Activated effector memory CD4-positive, alpha-beta T cell treated with anti-CD3 and anti-CD28 coated beads, Interleukin-2, amount 50 U/mL, for 16 hours (primary cell): ENCODE data around the gene SMPDL3A.

Source experiments
- DNase-seq: peaks from one replicate; pipeline ENCODE4 v3.0.0-alpha.2; 2020

The SMPDL3A gene

DNA sequence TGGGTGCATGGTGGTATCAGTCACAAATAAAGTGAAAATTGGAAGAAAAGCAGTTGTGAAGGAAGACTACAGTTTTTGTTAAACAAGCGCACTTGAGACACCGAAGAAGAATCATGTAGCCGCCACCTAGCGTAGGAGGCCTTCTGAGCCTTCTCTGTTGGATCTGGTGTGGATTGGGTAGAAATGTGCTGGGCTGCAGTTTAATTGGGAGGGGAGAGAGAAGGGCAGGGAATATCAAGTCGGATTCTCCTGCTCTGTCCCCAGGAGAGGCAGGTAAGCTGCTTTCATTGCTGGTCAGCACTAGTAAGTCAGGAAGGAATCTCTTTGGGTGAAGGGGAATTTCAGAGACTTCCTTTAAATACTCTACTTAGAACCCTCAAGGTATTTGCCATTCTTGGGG, 10.8 kb upstream of the SMPDL3A start:
- DNase-seq = no peak

DNA sequence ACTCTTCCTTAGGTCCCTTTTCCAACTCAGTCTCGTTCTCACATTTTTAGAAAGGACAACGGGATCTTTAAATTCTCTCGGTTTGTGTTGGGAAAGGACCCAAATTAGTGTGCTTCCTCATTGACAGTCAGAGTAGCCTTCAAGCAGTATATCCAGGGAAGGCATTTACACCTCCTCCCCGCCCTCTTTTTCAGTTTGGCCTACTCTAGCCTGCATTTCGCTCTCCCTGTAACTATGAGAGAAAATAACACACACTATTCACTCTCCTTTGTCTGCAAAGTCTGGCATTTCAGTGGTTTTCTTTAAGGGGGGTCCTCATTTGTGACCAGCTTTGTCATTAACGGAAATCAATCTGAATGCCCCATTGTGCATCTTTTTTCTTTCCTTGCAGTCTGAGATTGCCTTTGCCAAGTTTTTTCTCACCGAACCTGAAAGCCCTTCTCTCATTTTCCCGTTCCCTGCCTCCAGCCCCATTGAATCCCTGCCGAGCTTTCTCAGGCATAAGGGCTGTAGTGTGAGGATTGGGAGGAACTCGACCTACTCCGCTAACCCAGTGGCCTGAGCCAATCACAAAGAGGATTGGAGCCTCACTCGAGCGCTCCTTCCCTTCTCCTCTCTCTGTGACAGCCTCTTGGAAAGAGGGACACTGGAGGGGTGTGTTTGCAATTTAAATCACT, 9.9 kb upstream of the SMPDL3A start:
- no peak for DNase-seq

GRCh38 chr6:122779667-122780066, 9.4 kb upstream of the SMPDL3A start, which contains the start of gene FABP7:
Gene FABP7 (plus strand): TSS chr6:122779716. CDS start chr6:122779795, 79 bp downstream.
- DNase-seq = no peak

- no peak for DNase-seq
These were observed 8.9 kb upstream of the SMPDL3A start for GRCh38 chr6:122780114-122780513.

GRCh38 chr6:122781716-122782115, 7.3 kb upstream of the SMPDL3A start:
- no peak for DNase-seq

GRCh38 chr6:122783401-122783800, 5.7 kb upstream of the SMPDL3A start:
- DNase-seq = no peak

DNA sequence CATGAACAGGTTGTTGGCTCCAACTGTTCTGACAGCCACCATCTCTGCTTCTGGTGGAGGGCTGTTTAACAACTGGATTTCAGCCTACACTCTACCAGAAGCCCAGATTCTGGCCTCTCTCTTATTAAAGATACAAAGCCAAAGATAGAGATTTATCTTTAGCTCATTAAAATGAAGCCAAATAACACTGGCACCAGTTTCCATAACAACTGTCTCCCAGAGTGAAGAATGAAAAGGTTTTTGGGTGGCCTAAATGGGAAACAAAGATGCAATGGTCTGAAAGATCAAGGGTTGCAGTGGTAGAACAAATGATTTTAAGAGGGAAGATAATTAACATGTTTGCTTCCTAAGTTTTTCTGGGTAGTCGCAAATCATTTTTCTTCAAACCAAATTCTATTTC, 3.2 kb upstream of the SMPDL3A start:
- DNase-seq = no peak

DNA sequence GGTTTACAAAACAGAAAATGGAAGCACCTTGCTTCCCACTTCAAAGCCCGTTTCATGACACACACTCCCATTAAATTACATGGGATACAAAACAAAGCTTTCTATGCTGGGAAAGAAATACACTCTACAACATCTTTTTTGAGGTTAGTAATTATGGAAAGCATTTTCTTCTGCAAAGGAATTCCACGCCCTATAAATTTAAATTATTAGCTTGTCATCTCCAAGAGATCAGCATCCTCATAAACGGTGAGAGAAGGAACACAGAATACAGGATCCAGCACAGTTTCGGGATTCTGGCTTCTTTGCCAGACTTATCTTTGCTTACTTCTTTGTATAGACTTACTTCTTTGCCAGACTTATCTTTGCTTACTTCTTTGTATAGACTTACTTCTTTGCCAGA, 1.3 kb upstream of the SMPDL3A start:
- no peak for DNase-seq

DNA sequence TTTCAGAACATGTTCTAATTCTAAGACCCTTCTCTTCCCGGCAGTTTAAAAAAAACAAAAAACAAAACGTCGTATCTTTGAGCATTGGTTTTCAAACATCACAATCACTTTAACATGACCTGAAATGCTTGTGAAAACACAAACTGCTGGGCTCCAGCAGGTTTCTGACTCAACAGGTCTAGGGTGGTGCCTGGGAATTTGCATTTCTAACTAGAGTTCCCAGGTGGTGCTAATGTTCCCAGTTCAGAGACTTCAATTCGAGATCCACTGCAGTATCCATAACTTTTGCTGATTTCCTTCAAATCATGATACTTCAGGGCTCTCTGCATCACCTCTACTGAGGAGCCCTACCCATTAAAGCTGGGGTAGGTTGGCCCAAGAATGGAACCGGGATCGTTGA, 850 bp upstream of the SMPDL3A start:
- no peak for DNase-seq

GRCh38 chr6:122788663-122789181, 336 bp upstream of the SMPDL3A start:
- DNase-seq = no peak

DNA sequence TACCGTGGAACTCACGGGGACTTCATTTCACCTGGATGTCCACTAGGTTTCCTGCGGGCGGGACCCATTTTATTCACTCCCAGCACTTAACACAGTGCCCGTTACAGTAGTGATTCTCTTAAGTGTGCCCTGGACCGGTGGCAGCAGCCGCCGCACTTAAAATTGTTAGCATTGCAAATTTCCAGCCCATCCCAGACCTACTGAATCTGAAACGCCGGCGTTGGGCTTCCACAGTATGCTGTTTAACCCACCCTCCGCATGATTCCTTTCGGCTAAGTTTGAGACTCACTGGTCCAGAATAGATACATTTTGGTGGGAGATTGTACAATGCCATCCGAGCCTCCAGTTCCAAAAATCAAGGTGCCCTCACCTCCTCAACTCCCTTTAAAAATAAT, 967 bp downstream of the SMPDL3A start:
- DNase-seq = no peak

DNA sequence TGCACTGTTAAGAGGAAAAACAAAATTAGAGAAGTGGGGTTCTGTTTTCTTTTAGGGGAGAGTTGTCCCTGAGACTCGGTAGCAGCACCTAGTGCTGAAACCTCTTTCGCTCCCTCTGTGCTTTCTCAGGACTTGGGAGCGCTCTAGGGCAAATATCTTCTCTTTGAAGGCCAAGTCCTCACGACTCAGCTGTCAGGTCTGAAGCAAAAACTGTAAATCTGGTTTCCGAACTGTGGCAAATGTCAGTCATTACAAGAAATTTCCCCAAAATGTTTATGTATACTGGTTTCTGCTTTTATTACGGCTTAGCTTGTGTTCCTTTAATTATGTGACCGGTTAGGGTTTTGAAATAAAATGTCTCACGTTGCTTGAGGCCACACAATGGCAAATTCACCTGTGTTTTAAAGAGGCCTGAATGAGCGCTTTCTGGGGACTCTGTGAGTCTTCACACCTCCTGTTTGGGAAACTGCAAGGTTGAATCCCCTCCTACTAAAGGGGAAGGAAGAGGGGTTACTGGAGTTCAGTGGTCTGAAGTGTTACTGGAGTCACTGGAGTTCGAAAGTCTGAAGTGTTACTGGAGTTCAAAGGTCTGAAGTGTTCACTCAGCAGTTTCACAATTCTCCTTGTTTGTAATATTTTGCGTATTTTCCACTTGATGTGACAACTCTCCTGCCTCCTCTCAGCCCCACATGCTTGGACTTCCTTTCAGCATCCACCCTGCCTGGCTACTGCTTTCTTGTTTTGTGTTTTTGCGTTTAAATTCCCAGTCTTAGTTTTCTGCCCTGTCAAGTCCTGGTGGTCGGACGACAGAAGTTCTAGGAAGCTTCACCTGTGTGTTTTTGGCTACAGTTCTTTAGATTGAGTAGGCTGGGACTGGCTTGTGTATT, 1.6 kb downstream of the SMPDL3A start:
- no peak for DNase-seq

DNA sequence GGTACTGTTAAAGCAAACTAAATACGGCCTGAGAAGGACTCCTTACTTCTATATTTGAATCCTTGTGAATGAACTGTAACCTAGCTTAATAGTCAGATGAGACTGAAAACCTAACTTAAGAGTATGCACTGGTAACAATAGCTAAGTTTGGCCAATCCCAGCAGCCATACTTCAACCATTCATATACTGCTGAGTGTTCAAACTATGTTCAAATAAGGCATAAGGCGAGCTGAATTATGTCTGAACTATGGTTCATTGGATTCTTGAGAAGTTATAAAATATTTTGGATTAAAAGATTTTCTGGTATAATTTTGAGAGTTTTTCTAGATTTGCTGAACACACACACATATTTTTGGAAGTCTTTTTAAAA, 2.2 kb downstream of the SMPDL3A start:
- DNase-seq = no peak

DNA sequence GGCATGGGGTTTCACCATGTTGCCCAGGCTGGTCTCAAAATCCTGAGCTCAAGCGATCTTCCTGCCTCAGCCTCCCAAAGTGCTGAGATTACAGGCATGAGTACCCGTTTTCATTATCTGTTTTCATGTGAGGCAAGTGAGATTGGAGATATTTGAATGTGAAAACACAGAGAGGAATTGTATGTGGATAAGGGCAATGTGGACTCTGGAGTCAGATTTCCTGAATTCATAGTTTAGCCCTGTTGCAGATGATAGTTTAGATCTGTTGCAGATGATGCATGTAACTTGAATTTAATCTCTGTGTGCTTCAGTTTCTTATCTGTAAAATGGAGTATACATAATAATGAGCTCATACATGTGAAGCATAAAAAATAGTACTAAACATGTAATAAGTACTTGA, 3.7 kb downstream of the SMPDL3A start:
- DNase-seq = no peak

GRCh38 chr6:122797537-122797936, 8.5 kb downstream of the SMPDL3A start:
- DNase-seq = no peak

- DNase-seq = no peak
These were observed 9.1 kb downstream of the SMPDL3A start for GRCh38 chr6:122798099-122798641.

- DNase-seq = no peak
These were observed 10.2 kb downstream of the SMPDL3A start for GRCh38 chr6:122799140-122799745.

GRCh38 chr6:122799916-122800686, 11.0 kb downstream of the SMPDL3A start:
- DNase-seq = no peak

- no peak for DNase-seq
These were observed 11.8 kb downstream of the SMPDL3A start for GRCh38 chr6:122800906-122801305.

GRCh38 chr6:122801397-122801796, 12.3 kb downstream of the SMPDL3A start:
- no peak for DNase-seq

- no peak for DNase-seq
These were observed 14.2 kb downstream of the SMPDL3A start for GRCh38 chr6:122803171-122803661.

GRCh38 chr6:122804962-122805485, 16.0 kb downstream of the SMPDL3A start:
- no peak for DNase-seq
